H1 (cell line): ENCODE results near the gene FOXB1. TPM values are rescaled to one million over a fixed set of nuclear protein-coding genes. Genes with fewer than 3 reads are reported as not detected.

Source experiments
- CEBPB ChIP-seq: IDR thresholded peaks from 2 replicates; pipeline ENCODE4 v1.6.1; 2012; ENCODE audit warnings: low read depth, low read length
- GABPA ChIP-seq: IDR thresholded peaks from 2 replicates; pipeline ENCODE4 v1.6.1; 2011; ENCODE audit warnings: mild to moderate bottlenecking, low read length, moderate library complexity, borderline replicate concordance; ENCODE audit not compliant: insufficient read depth
- MAFK ChIP-seq: IDR thresholded peaks from 2 replicates; pipeline ENCODE4 v1.6.1; 2012; ENCODE audit warnings: low read depth, mild to moderate bottlenecking, improper control_type of control experiment, low read length
- POU5F1 ChIP-seq: IDR thresholded peaks from 2 replicates; pipeline ENCODE4 v1.6.1; 2011; ENCODE audit warnings: low read depth, mild to moderate bottlenecking, low read length, moderate library complexity
- polyA plus RNA-seq, 7 experiments: library from polyadenylated mRNA; depleted of rRNA in 3 of 7; stranded (reverse) in 5 of 7; unstranded in 2 of 7; fragments of >200 nt in 5 of 7; fragments of 200-250 nt in 2 of 7; gene quantifications; 1 replicate in 5 of 7; 2 replicates in 1 of 7; 4 replicates in 1 of 7; pipeline versions ENCODE4 v1.2.1 to v1.2.3, GENCODE V29; 2011 to 2013; ENCODE audit warnings: missing spikeins in 2 of 7, mixed read lengths in 2 of 7
- total RNA-seq: library from RNA; stranded (reverse); fragmentation: NEBNext Ultra II Directional; extraction: Animal tissue kit (Norgen Biotek cat#: 25700); gene quantifications from 2 replicates; pipeline ENCODE4 v1.2.1, GENCODE V29; 2021

The FOXB1 gene
- total and polyA plus RNA-seq, 2 of the 8 experiments (the other 6 are each of a cell fraction or from before 2014, with no cell fraction given): 0.92 to 1.5 TPM

DNA sequence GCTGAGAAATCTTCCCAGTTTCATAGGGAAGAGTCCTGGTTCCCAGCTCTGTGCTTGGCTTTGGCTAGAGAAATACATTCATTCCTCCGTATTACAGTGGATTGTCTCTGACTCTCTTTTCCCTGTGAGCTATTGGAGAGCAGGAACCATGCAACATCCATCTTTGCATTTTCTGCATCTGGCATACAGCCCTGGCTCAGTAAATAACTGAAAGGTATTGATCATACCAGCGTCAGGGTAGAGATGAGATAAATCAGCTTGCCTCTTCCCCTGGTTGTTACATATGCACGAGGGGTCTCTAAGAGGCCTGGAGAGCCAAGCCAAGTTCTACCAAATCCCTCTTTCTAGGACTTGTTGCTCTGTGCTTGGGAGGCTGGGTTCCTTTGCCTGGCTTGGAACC lies 35.2 kb downstream of the FOXB1 start (continued):
- no peak for TF ChIP-seq POU5F1
- TF ChIP-seq GABPA: no peak
- TF ChIP-seq MAFK: no peak
- no peak for TF ChIP-seq CEBPB
